ENCODE measurements around the gene KIAA1217.

KIAA1217 gene

DNA sequence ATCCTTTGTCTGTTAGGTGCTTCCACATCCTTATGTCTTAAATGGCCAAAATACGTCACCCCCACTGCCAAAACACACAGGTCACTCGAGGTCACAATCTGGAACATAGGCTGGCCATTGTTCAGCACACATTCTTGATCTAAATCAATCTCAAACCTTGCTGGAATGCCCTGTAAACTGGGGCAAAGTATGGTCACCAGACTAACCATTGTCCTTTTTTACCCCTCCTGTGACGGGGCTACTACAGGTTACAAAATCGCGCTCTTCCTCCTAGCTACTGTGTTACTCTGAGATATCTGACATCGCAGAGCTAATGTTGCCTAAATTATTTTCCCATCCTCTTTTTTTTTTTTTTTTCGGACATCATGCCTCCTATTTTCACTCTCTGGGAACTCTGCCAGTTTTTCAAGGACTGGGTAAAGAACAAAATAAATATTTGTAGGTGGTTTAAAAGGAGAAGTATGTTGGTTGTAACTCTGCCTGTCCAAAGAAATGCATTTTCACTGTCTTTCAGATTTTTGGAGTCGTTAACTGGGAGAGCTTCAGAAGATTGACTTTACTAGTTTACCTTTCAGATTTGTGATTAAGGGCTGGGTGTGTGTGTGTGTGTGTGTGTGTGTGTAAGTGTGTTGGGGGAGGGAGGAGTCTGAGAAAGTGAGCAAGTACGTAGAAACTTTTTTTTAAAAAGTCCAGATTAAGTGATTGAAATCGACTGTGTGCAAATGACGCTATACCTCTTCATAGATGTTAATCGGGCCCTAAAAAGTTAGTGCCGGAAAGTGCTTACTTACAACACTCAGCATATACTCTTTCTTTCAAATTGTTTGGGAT is 942 bp upstream of the KIAA1217 start:
- no peak for DNase-seq (ENCODE audit: low read depth)

DNA sequence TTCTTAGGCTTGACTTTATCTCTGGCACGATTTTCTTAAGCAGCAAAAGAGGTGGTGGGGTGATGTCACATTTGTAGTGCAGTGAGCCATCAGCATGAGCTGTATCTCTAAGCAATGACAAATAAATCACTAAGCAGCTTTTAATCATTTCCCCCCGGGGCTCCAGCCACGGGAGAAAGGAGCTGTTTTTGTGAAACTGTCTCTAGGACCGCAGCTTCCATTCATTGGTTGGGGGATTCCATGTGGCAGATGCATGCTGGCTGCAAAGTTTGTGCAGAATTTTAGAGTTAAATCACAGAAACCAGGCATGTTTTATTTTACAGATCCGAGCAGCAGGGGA is 464 bp downstream of the KIAA1217 start:
- DNase-seq (ENCODE audit: low read depth), result no peak

DNA sequence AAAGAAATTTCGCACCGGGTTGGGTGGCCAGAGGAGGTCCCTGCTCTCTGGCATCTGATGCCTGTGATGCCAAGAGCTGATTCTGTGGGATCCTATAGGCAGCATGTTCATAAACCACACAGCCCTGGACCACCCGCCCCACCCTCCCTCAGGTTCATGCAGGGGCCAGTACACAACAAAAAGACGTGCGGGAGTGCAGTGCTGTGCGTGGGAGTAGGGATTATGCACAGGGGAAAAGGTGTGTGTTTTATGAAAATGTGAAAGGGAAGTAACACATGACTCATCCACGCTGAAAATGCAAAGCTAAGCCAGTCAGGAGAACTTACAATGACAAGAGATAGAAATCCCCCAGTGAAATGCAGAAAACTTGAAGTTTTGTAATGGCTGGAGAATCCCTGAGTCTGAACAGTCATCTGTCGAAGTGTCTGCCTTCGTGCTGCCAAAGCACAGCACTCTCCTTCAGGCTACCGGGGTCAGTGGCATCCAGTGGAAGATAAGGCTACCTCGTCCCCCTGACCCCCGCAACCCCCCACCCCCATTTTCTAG is 1.1 kb downstream of the KIAA1217 start:
- peak; percentile 6 for DNase-seq (ENCODE audit: low read depth)

DNA sequence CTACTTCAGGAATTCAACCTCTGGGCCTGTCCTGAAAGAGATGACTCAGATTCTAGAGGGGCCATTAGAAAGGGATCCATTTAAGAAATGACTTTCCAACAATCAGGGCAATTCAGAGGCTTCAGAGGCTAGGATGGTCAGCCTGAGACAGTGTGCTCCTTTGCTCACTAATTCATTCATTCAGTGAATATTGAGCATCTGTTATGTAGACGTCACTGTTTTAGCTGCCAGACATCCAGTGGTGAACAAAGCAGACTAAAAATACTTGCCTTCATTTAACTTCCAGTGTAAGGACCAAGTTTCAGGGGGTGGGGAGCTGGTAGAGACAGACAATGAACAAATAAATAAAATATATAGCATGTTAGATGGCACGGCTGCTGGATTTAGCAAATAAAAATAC is 1.6 kb downstream of the KIAA1217 start:
- no peak for DNase-seq (ENCODE audit: low read depth)

DNA sequence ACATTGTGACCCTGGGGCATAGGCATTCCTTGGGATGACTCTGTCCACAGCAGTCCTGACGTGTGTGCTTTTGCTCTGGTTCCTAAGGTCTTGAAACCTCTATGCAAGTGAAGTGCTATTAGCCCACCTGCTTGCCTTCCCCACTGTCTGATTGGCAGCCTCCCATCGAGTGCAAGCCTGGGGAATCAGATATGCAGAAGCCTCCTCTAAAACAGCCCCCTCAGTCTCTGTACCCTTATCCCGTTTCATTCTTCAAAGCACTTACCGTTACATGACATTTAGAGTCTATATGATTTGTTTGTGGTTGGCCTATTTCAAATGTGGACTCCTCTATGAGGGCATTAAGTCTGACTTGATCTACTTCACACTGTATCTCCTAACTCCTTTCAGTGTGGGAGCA is 4.3 kb downstream of the KIAA1217 start:
- no peak for DNase-seq (ENCODE audit: low read depth)

DNA sequence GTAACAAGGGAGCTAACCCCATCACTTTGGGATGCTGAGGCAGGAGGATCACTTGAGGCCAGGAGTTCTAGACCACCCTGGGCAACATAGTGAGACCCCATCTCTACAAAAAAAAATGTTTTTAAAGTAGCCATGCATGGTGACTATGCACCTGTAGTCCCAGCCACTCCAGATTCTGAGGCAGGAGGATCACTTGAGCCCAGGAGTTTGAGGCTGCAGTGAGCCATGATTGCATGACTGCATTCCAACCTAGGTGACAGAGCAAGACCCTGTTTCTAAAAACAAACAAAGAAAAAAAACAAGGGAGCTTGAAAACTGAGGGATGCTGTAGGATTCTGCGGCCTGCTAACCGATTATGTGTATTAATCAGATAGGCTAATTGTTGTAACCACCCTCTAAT is 4.9 kb downstream of the KIAA1217 start:
- DNase-seq (ENCODE audit: low read depth), result no peak

DNA sequence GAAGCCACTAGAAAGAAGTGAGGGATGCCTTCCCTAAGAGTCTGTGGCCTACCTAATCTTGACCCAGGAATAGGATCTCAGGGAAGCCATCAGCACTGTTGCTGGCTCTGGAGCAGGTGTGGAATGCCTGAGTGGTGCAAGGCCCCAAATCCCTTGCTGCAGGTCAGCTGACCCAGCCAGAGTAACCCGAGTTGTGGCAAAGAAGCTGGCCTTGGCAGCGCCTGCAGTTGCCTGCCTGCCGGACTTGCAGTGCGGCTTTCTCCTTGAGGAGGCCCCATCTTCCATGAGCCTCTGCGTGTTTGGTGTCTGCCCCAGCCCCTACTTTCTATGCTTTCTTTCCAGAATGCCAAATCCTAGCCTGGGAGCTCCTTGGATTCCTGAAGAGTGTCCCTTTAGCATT is 5.8 kb downstream of the KIAA1217 start:
- DNase-seq (ENCODE audit: low read depth), result no peak

DNA sequence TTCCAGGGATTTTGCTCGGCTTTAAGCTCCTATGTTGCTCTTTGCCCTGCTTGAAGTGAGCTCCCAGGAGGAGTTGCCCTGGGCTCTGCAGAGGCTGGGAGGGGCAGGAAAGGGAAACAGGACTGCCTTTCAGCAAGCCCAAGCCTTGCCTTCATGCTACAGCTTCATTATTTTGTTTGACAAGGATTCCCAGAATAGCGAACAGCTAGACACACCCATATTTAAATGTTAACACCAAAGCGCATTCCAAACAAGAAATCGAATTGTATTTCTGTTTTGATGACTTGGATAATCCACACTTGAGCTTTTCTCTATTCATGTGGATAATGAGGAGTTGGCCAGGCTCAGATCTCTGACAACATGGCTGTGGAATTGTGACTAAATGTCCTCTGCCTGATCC is 6.3 kb downstream of the KIAA1217 start:
- DNase-seq (ENCODE audit: low read depth), result no peak

DNA sequence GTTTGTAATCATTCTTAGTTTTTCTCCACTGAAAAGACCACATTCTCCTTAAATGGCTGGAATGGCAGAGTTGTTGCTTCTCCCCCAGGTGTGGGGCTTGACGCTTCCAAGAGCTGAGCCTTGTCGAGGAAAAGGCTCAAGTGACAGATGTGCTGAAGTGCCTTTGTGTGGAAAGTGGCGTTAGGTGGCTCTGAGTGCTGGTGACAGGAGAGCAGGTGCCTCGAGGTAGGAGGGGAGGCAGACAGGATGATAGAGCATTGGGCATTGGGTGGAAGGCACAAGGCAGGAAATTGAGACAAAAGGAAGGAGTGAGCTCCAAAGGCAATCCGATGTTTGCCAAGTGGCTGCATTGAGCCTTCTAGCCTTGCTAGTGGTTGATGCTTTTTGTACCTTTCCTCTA is 6.7 kb downstream of the KIAA1217 start:
- DNase-seq (ENCODE audit: low read depth), result no peak

DNA sequence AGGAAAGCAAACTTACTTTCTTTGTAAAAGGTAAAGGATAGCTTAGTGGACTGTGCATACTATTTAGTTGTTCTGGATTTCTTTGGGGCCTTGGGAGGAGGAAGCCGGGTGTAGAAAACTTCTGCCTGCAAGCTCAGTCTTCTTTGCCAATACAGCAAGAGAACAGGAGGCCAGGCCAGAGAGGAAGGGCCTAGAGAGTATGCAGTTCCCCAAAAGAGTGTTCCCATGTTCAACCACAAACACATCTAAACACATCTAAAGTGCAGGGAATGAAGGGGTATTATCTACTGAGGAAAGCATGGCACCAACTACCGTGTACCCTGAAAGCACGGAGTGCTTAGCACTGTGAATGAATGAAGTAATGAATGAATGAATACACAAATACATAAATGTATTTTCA is 11.0 kb downstream of the KIAA1217 start:
- no peak for DNase-seq (ENCODE audit: low read depth)

DNA sequence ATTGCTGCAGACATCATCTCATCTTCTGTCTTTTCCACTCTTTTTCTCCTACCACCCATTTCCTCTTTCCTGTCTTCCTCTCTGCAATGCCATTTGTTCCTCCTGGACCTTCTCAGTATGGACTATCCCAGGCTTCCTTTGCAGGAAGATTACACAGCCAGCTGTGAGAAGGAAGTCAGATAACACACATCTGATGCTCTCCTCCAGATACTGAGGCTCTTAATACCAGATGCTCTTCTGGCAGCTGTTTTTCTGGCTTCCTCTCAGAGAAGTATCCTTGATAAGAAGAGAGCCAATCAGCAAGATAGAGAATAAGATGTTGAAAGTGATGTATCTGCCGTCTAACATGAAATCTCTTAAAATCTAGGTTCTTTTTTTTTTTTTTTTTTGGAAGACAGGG is 14.4 kb downstream of the KIAA1217 start:
- no peak for DNase-seq (ENCODE audit: low read depth)

DNA sequence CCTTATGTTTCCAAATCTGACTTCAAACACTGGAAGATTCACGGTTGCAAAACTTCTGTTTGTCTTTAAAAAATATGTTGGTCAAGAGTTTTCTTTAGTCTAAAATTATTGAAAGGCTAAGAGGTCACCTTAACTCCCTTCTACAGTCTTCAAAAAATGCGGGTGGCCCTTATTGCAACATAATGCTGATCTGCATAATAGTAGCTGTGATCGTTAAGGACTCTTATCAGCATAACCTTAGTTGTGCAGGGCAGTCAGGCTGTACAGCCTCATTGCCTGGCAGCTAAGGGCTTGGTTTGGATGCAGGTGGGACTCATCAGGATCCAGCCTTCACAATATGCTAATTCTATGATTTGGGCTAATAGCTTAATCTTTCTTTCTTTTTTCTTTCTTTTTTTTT is 15.0 kb downstream of the KIAA1217 start:
- DNase-seq (ENCODE audit: low read depth), result no peak

DNA sequence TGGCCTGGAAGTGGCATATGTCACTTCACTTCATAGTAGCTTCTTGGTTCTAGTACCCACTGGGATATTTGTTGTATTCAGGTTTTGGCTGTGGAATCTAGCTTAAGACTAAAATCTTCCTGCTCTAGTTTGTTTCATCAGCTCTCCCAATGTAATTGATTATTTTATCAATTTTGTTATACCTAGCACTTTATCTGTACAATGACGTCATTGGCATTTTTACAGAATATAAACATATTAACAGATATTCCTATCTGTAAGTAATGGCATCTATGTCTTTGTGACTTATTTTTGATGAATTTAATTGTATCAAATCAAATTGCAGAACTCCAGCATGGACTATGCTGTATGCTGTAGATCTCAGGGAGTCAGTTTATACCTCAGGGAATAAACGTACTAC is 19.7 kb downstream of the KIAA1217 start:
- DNase-seq (ENCODE audit: low read depth), result no peak

DNA sequence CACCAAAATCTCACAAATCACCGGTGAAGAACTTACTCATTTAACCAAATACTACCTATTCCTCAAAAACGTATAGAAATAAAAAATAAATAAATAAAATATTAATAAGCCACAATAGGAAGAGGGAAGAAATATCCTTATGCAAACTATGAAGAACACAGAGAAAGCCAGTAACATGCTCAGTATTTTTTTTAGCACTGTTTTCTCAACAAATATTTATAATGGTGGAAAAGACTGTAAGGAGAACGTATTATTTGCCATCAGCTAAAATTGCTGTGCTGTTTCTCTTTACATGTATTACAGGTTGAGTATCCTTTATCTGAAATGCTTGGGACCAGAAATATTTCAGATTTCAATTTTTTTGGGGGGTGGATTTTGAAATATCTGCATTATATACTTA is 21.0 kb downstream of the KIAA1217 start:
- no peak for DNase-seq (ENCODE audit: low read depth)

DNA sequence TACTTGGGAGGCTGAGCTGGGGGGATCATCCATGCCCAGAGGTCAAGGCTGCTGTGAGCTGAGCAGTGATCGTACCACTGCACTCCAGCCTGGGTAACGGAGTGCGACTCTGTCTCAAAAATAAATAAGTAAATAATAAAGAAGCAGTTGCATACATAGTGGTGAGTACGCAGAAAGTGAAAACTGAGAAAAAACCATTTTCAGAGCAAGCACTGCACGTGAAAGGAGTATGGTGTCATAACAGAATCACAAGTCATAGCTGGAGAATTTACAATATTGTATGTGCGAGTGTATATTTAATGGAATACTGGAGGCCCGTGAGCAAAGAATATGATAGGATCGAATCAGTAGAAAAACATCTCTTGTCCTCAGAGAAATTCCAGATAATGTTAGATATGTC is 22.3 kb downstream of the KIAA1217 start:
- no peak for DNase-seq (ENCODE audit: low read depth)

DNA sequence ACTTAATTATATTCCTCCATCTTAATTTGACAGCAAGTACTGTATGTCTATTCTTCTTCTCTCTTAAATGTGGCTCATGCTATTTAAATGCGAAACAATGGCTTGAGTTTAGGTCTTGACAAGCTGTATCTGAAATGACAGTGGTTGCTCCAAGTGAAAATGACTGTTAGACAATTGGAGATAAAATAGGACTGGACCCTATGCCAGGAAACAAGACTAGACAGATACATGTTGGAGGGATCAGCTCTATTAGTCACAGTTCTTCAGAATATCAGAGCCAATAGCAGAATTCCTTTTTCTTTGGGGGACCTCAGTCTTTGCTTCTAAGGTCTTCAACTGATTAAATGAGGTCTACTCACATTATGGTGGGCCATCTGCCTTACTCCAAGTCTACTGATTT is 25.8 kb downstream of the KIAA1217 start:
- DNase-seq (ENCODE audit: low read depth), result no peak

DNA sequence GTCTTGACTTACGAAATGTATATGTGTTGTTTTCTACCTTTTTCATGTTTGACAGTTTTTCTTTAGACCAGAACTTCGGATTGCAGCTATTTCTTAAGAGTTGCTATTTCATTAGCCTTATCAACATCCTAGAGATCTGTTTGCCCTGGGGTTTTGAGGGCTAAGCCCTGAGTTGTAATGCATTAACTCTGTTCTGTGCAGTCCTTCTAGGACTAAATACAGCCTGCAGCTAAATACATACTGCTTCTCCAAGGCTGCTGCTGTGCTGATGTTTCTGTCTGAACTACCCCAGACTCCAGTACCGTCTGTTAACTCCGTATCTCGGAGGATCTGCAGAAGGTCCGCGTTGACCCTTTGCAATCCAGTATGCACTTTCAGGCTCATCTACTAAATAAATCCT is 26.5 kb downstream of the KIAA1217 start:
- no peak for DNase-seq (ENCODE audit: low read depth)

DNA sequence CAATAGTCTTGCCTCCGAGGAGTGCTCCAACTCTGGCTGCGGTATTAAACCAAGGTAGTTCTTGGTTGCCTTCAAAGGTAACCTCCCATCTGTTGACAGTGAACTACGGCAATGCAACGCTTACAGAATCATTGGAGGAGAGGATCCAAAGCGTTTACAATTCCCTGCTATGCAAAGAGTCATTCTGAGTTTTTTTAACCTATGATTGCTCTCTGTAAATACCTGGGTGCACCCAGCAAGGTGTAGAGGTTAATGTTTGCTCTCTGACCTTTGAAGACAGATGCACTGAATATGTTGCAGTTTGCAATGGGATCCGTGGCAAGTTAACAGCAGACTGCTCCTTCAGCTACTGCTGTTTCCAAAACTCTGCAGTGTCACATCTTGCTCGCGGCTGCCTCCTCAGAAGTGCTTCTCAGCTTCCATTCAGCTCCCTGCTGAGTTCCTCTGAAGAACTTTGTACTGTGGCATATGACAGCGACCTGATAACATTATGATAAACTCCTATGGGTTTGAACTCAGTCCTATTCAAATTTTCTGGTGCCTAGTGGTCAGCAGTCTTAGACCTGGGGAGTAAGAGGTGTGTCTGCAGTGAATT is 29.0 kb downstream of the KIAA1217 start:
- DNase-seq (ENCODE audit: low read depth), result no peak

DNA sequence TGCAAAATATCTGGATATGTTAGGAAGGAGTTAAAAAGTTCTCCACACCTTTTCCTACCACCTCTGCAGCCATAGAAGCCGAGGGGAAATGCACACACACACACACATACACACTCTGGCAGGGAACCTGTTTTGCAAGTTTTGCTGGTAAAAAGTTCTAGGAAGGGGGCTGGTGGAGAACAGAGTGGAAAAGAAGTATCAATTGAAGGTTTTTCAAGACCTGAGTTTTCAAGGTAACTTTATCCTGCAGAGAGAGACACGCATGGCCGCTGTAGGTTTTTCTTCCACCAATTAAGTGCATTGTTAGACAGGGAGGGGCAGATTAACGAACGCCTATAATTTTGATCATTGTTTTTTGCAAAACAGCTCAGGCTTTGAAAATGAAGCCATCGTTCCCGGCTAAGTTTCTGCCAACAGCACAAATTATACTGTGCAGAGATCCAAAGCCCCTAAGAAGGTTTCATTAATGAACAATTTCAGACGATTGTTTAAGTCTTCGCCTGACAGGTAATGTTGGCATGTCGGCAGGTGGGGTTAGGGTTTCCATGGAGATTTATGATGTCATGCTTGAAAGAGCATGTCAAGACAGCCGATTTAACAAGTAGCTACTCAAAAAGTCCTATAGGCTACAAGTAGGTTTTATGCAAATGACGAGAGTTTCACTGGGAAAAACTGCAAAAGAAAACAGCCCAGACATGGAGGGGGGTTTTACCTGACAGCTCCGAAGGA is 29.7 kb downstream of the KIAA1217 start:
- DNase-seq (ENCODE audit: low read depth), result no peak

DNA sequence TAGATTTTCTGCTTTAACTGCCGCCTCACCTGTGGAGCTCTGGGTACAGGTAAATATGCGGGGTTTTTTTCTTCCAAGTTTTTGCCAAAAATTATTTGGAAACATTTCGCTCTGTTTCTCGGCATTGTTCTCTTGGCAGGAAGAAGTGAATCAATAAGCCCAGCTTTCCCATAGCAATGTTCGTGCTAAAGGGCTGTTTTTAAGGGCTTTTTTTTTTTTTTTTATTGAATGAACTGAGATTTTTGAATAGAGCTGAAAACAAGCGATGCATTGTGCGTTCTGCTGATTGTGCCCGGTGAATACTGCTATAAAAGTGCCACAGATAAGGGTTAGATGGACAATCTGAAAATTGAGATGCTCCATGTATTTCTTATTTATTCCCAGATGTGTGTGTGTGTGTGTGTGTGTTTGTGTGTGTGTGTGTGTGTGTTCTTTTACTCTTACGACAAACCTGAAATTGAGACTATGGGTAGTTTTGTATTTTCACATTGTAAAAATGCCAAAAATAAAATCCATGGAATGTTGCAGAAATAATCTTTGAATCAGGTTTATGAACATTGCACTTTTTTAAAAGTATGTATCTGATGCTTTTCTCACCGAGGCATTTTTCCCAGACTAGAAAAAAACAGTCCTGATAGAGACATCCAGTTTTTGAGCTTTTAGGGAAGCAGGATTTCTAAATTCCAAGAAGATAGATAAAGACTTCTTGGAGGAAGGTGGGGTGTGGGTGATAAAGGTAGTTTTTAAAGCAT is 30.5 kb downstream of the KIAA1217 start:
- DNase-seq (ENCODE audit: low read depth), result no peak

DNA sequence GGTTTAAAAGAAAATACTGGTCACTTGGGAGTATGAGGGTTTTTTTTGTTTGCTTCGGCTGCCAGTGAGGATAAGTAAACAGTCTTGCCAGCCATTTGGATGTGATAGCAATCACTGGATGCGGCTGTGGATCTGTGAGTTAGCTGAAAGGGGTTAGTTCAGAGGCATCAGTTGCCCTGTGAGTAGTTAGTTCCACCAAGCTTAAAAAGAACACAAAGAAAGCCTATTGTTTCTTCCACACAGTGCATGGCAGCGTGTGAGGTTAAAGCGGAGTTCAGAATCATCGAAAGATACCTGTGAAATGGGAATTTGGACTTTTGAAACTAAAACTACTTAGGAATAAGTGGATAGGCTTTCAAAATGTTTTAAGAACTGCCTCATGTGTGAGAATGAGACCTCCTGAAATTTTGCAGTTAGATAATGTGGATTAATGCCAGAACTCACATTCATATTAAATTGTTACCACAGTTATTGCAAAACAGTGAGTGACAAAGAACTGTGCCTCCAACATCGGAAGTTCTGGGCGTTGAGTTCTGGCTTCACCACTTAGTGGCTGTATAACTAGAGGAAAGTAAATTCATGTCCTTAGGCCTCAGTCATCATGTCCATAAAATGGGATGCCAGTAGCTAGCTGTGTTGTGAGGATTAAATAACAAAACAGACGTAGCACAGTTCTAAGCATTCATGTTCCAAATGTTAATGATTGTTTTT is 31.3 kb downstream of the KIAA1217 start:
- no peak for DNase-seq (ENCODE audit: low read depth)

DNA sequence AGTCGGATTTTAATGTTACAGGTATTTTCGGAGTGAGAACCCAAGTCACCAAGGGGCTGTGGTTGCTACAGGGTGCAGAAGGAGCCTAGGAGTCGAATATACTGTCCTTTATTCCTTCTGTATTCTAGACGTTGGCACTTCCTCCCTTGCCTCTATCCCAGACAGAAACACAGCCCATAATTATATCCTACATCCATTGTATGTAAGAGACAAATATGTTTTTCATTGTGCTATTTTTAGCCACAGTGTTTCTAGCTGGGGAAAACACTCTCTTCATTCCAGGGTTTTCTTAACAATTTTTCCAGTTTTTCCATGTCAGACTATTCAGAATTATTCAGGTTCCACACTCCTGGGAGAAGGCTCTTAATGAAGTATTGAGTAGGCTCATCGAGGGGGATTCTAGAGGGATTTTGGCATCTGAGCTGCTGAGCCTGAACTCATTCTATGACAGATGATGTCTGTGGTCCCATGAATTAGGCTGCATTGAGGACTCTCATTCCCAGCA is 32.6 kb downstream of the KIAA1217 start:
- no peak for DNase-seq (ENCODE audit: low read depth)

Measured in stimulated activated CD4-positive, alpha-beta T cell treated with anti-CD3 and anti-CD28 coated beads, Interleukin-2, amount 100 ng/mL, for 4 hours (primary cell).